CD14-positive monocyte (primary cell): ENCODE data around the gene MCC. TPM values are rescaled to one million over a fixed set of nuclear protein-coding genes. Genes with fewer than 3 reads are reported as not detected.

Experiments used
- DNase-seq, 3 donors: peaks; one replicate each; pipeline ENCODE4 v3.0.0-alpha.2; 2011 to 2022
- H2AFZ ChIP-seq: 2 replicates; pipeline ENCODE4 v1.6.0; 2012; ENCODE audit warnings: mild to moderate bottlenecking, low read depth, low read length, inconsistent platforms; ENCODE audit not compliant: insufficient read depth, poor library complexity, severe bottlenecking
- H3K27ac ChIP-seq, 2 donors: 1 replicate in 1 of 2; 2 replicates in 1 of 2; pipeline ENCODE4 v1.5.1; 2012 to 2013; ENCODE audit warnings: low read length in 2 of 2, control low read depth in 1 of 2, inconsistent platforms in 1 of 2, low read depth in 1 of 2, mild to moderate bottlenecking in 1 of 2
- H3K27me3 ChIP-seq, 2 donors: one replicate each; pipeline versions ENCODE4 v1.6.0 to v1.6.1; 2011 to 2013; ENCODE audit warnings: low read length in 2 of 2; ENCODE audit not compliant: control insufficient read depth in 2 of 2, insufficient read depth in 2 of 2
- H3K36me3 ChIP-seq, 2 donors: replicated peaks in 1 of 2; 1 replicate in 1 of 2; 2 replicates in 1 of 2; pipeline versions ENCODE4 v1.5.1 to v1.6.1; 2012 to 2013; ENCODE audit warnings: low read length in 2 of 2, control low read depth in 1 of 2, inconsistent platforms in 1 of 2, mild to moderate bottlenecking in 1 of 2; ENCODE audit not compliant: insufficient read depth in 2 of 2, control insufficient read depth in 1 of 2
- H3K4me1 ChIP-seq, 2 donors: 1 replicate in 1 of 2; 2 replicates in 1 of 2; pipeline versions ENCODE4 v1.5.1 to v1.6.1; 2012 to 2013; ENCODE audit warnings: low read length in 2 of 2, control low read depth in 1 of 2, inconsistent platforms in 1 of 2, mild to moderate bottlenecking in 1 of 2, moderate library complexity in 1 of 2; ENCODE audit not compliant: insufficient read depth in 2 of 2, control insufficient read depth in 1 of 2
- H3K4me2 ChIP-seq: replicated peaks from 2 replicates; pipeline ENCODE3; 2012; ENCODE audit warnings: low read length, moderate library complexity, mild to moderate bottlenecking; ENCODE audit not compliant: poor library complexity, severe bottlenecking; ENCODE audit errors: extremely low read depth
- H3K4me3 ChIP-seq, 3 experiments: fragments of 200-600 bp in 1 of 3; sonication (generic) in 1 of 3; replicated peaks in 1 of 3; 1 replicate in 2 of 3; 2 replicates in 1 of 3; pipeline ENCODE4 v1.5.1; 2011 to 2013; ENCODE audit warnings: low read length in 3 of 3, mild to moderate bottlenecking in 3 of 3, control low read depth in 2 of 3, low read depth in 2 of 3, inconsistent platforms in 1 of 3, moderate library complexity in 1 of 3
- H3K79me2 ChIP-seq: 2 replicates; pipeline ENCODE4 v1.6.0; 2012; ENCODE audit warnings: mild to moderate bottlenecking, control low read depth, inconsistent platforms, low read length, moderate library complexity; ENCODE audit not compliant: insufficient read depth
- H3K9ac ChIP-seq: 2 replicates; pipeline ENCODE4 v1.6.0; 2017; ENCODE audit warnings: low read length, mild to moderate bottlenecking; ENCODE audit not compliant: insufficient read depth, poor library complexity, severe bottlenecking
- H3K9me3 ChIP-seq, 2 donors: replicated peaks in 1 of 2; 1 replicate in 1 of 2; 2 replicates in 1 of 2; pipeline versions ENCODE4 v1.5.1 to v1.6.1; 2012 to 2013; ENCODE audit warnings: low read length in 2 of 2, control low read depth in 1 of 2; ENCODE audit not compliant: control insufficient read depth in 1 of 2, insufficient read depth in 1 of 2
- H4K20me1 ChIP-seq: 2 replicates; pipeline ENCODE4 v1.6.0; 2012; ENCODE audit warnings: mild to moderate bottlenecking, low read length, control low read depth, moderate library complexity; ENCODE audit not compliant: insufficient read depth
- H3K27ac Mint-ChIP-seq, 7 donors: one replicate each; pipeline ENCODE4 v1.8.0; 2020; ENCODE audit warnings: mild to moderate bottlenecking in 7 of 7, mixed read lengths in 7 of 7, moderate library complexity in 6 of 7, inconsistent platforms in 2 of 7
- H3K27me3 Mint-ChIP-seq, 3 donors: one replicate each; pipeline ENCODE4 v1.8.0; 2021 to 2022; ENCODE audit warnings: low read depth in 3 of 3, mild to moderate bottlenecking in 3 of 3, mixed read lengths in 3 of 3, moderate library complexity in 3 of 3, inconsistent platforms in 1 of 3
- H3K36me3 Mint-ChIP-seq, 2 donors: one replicate each; pipeline ENCODE4 v1.8.0; 2020; ENCODE audit warnings: mixed read lengths in 2 of 2, inconsistent platforms in 1 of 2, mild to moderate bottlenecking in 1 of 2
- H3K4me1 Mint-ChIP-seq: one replicate; pipeline ENCODE4 v1.8.0; 2020; ENCODE audit warnings: mild to moderate bottlenecking, mixed read lengths
- H3K4me3 Mint-ChIP-seq, 2 donors: one replicate each; pipeline ENCODE4 v1.8.0; 2020; ENCODE audit warnings: mild to moderate bottlenecking in 2 of 2, mixed read lengths in 2 of 2, moderate library complexity in 1 of 2
- H3K9me3 Mint-ChIP-seq, 7 donors: one replicate each; pipeline ENCODE4 v1.8.0; 2020 to 2022; ENCODE audit warnings: mixed read lengths in 7 of 7, mild to moderate bottlenecking in 6 of 7, moderate library complexity in 6 of 7, inconsistent platforms in 2 of 7
- CTCF ChIP-seq: fragments of 200-600 bp; IDR thresholded peaks from one replicate; pipeline ENCODE4 v1.8.0; 2022; ENCODE audit warnings: antibody characterized with exemption, mild to moderate bottlenecking
- WGBS: methylation state at CpG from one replicate; pipeline ENCODE4 v1.1.5; 2013; ENCODE audit warnings: missing lambda C conversion rate; ENCODE audit not compliant: insufficient coverage; 5-methylcytosine and 5-hydroxymethylcytosine counted together
- intact Hi-C, 2 donors: fragments of 100-400 bp; cut with micrococcal nuclease; formaldehyde crosslinking; loops; one replicate each; pipeline versions ENCODE4 v1.15.0 to v1.15.1; 2023
- polyA plus RNA-seq, 3 donors: library from polyadenylated mRNA; depleted of rRNA in 1 of 3; unstranded in 2 of 3; stranded (reverse) in 1 of 3; fragments of 300-500 nt in 2 of 3; fragments of >200 nt in 1 of 3; fragmentation: Illumina TruSeq in 2 of 3; gene quantifications; 1 replicate in 2 of 3; 2 replicates in 1 of 3; pipeline ENCODE4 v1.2.3, GENCODE V29; 2012 to 2021

Gene MCC
- polyA plus RNA-seq, 3 donors: 0.09 TPM; not detected in 2

GRCh38 chr5:113190347-113190746 is 297.9 kb downstream of the MCC start:
- Histone ChIP-seq H2AFZ (no peak overlapping the region), H3K4me1 (peaks cover 7 to 13% of the 10 kb centered on the region in 2 donors), H3K79me2 (no peaks in the 10 kb centered on the region), H3K9ac (no peak overlapping the region), H3K4me3 (no peak overlapping the region), H3K4me2 (no peak overlapping the region), H4K20me1 (no peaks in the 10 kb centered on the region), H3K27me3 (no peaks in the 10 kb centered on the region), H3K9me3 (no peaks in the 10 kb centered on the region), H3K27ac (no peak overlapping the region), H3K36me3 (no peaks in the 10 kb centered on the region)
- Mint-ChIP-seq H3K27ac (peak overlapping the region in 1 of 7 donors; percentile 70), H3K9me3 (peaks cover 0 to 6% (median 0%) of the 10 kb centered on the region in 7 donors), H3K36me3 (no peaks in the 10 kb centered on the region), H3K27me3 (peaks cover 0 to 5% (median 2%) of the 10 kb centered on the region in 3 donors), H3K4me1 (peaks cover 10% of the 10 kb centered on the region), H3K4me3 (no peak overlapping the region)
- no peak for DNase-seq
- WGBS: 80% methylated on average over 1 of the region's 5 CpGs
- TF ChIP-seq CTCF: no peak
- intact Hi-C loops: no loop called here

GRCh38 chr5:113189291-113189690 is 299.0 kb downstream of the MCC start:
- no peak overlapping the region for H3K4me3 Mint-ChIP-seq
- no peak overlapping the region for H3K27ac Mint-ChIP-seq

More at GRCh38 chr5:113189291-113189690, 299.0 kb downstream of the MCC start:
- H3K4me1 ChIP-seq: peaks cover under 1 to 3% of the 10 kb centered on the region in 2 donors
- WGBS: 83% methylated on average over 1 of the region's 3 CpGs
- no peaks in the 10 kb centered on the region for H3K27me3 ChIP-seq
- no peaks in the 10 kb centered on the region for H3K36me3 ChIP-seq
- Mint-ChIP-seq H3K4me1 (peaks cover 1% of the 10 kb centered on the region), H3K27me3 (peaks cover 3 to 7% (median 3%) of the 10 kb centered on the region in 3 donors), H3K36me3 (no peaks in the 10 kb centered on the region), H3K9me3 (peaks cover 0 to 6% (median 0%) of the 10 kb centered on the region in 7 donors)
- H3K4me3 ChIP-seq: no peak overlapping the region
- TF ChIP-seq CTCF: no peak
- H3K9me3 ChIP-seq: no peaks in the 10 kb centered on the region
- no peak overlapping the region for H3K9ac ChIP-seq
- DNase-seq: no peak
- intact Hi-C loops: no loop called here
- no peaks in the 10 kb centered on the region for H3K79me2 ChIP-seq
- no peaks in the 10 kb centered on the region for H4K20me1 ChIP-seq
- no peak overlapping the region for H3K27ac ChIP-seq
- H3K4me2 ChIP-seq: no peak overlapping the region
- no peak overlapping the region for H2AFZ ChIP-seq
